DMS53 treated with DMSO at 0.1 percent for 48 hours (cell line): Measurements from ENCODE around the gene GLG1.
"Not testable (repeated sequence)": the region's sequence is repeated elsewhere in the genome, so short reads cannot be mapped to it uniquely, and the experiment has no call there.

Source experiments
- DNase-seq: peaks from one replicate; lab custom pipeline; 2025; ENCODE audit not compliant: unreplicated experiment; lab: John Stamatoyannopoulos, UW

The GLG1 gene

GRCh38 chr16:74575807-74576643, 30.9 kb downstream of the GLG1 start:
- no peak for DNase-seq

- DNase-seq: no peak
Observed at GRCh38 chr16:74575175-74575806, 31.6 kb downstream of the GLG1 start.

- no peak for DNase-seq
Observed at GRCh38 chr16:74574146-74574545, 32.8 kb downstream of the GLG1 start.

- no peak for DNase-seq
Observed at GRCh38 chr16:74573622-74574021, 33.3 kb downstream of the GLG1 start.

- no peak for DNase-seq
Observed at GRCh38 chr16:74570412-74571301, 36.3 kb downstream of the GLG1 start.

- no peak for DNase-seq
Observed at GRCh38 chr16:74568961-74569631, 37.8 kb downstream of the GLG1 start.

- no peak for DNase-seq
Observed at GRCh38 chr16:74567901-74568300, 39.0 kb downstream of the GLG1 start.

GRCh38 chr16:74565378-74565777, 41.5 kb downstream of the GLG1 start:
- DNase-seq: no peak

GRCh38 chr16:74564451-74564984, 42.4 kb downstream of the GLG1 start:
- DNase-seq: no peak

- DNase-seq: no peak
Observed at GRCh38 chr16:74563828-74564263, 43.1 kb downstream of the GLG1 start.

- no peak for DNase-seq
Observed at GRCh38 chr16:74562117-74562516, 44.8 kb downstream of the GLG1 start.

GRCh38 chr16:74561626-74562025, 45.3 kb downstream of the GLG1 start:
- DNase-seq: no peak

GRCh38 chr16:74560912-74561311, 46.0 kb downstream of the GLG1 start:
- no peak for DNase-seq

- DNase-seq: no peak
Observed at GRCh38 chr16:74558873-74559272, 48.0 kb downstream of the GLG1 start.

GRCh38 chr16:74557275-74557674, 49.6 kb downstream of the GLG1 start:
- DNase-seq: no peak

- no peak for DNase-seq
Observed at GRCh38 chr16:74556375-74556922, 50.5 kb downstream of the GLG1 start.

GRCh38 chr16:74552357-74552756, 54.6 kb downstream of the GLG1 start:
- DNase-seq: not testable (repeated sequence)

GRCh38 chr16:74550227-74551019, 56.5 kb downstream of the GLG1 start:
- not testable (repeated sequence) for DNase-seq

- DNase-seq: not testable (repeated sequence)
Observed at GRCh38 chr16:74546112-74546511, 60.8 kb downstream of the GLG1 start.
